K562 (cell line): ENCODE data around the gene NECTIN4. TPM values are rescaled to one million over a fixed set of nuclear protein-coding genes. Genes with fewer than 3 reads are reported as not detected.

Experiments used
- BDP1 ChIP-seq: IDR thresholded peaks from 3 replicates; pipeline ENCODE4 v1.6.1; 2011; ENCODE audit not compliant: insufficient read length, insufficient read depth
- CBX1 ChIP-seq: sonication (generic); IDR thresholded peaks from 2 replicates; pipeline ENCODE4 v1.6.1; 2016; ENCODE audit warnings: antibody characterized with exemption, low read depth, mild to moderate bottlenecking
- CBX3 ChIP-seq, 2 experiments: IDR thresholded peaks; 1 replicate in 1 of 2; 2 replicates in 1 of 2; pipeline ENCODE4 v1.6.1; 2012; ENCODE audit warnings: inconsistent platforms in 2 of 2, low read length in 2 of 2, borderline replicate concordance in 1 of 2, control low read depth in 1 of 2
- ELF4 ChIP-seq: fragments of 450-650 bp; formaldehyde crosslinking; IDR thresholded peaks from 2 replicates; pipeline ENCODE4 v1.4.0; 2022; ENCODE audit warnings: missing genetic modification characterization
- HDAC6 ChIP-seq: IDR thresholded peaks from 2 replicates; pipeline ENCODE4 v1.6.1; 2012; ENCODE audit warnings: low read depth, mild to moderate bottlenecking, control low read depth, inconsistent platforms, low read length, moderate library complexity
- HNRNPK ChIP-seq: fragments of 200-400 bp; formaldehyde crosslinking; IDR thresholded peaks from one replicate; pipeline ENCODE4 v1.6.1; 2018; ENCODE audit warnings: mild to moderate bottlenecking, low read depth, low read length; ENCODE audit not compliant: poor library complexity, severe bottlenecking
- LEF1 ChIP-seq: fragments of 450-650 bp; IDR thresholded peaks from 2 replicates; pipeline ENCODE4 v1.6.1; 2016; ENCODE audit warnings: mild to moderate bottlenecking
- MAZ ChIP-seq, 2 experiments: fragments of 450-650 bp in 1 of 2; sonication (generic) in 1 of 2; formaldehyde crosslinking; IDR thresholded peaks in 1 of 2; conservative IDR thresholded peaks in 1 of 2; 2 replicates each; pipeline versions ENCODE4 v1.4.0 to v1.5.0; 2020; ENCODE audit warnings: mild to moderate bottlenecking in 1 of 2, missing genetic modification reagents in 1 of 2
- NCOR1 ChIP-seq: fragments of 450-650 bp; IDR thresholded peaks from 2 replicates; pipeline ENCODE4 v1.6.1; 2016; ENCODE audit warnings: mild to moderate bottlenecking, moderate library complexity
- PML ChIP-seq: IDR thresholded peaks from 2 replicates; pipeline ENCODE4 v1.6.1; 2012; ENCODE audit warnings: low read length, inconsistent platforms
- POLR2A ChIP-seq: fragments of 450-650 bp; conservative IDR thresholded peaks from 2 replicates; pipeline ENCODE4 v1.6.1; 2016
- SNIP1 ChIP-seq: fragments of 450-650 bp; IDR thresholded peaks from 2 replicates; pipeline ENCODE4 v1.7.1; 2017; ENCODE audit warnings: low read depth, mild to moderate bottlenecking
- TBP ChIP-seq: optimal IDR thresholded peaks from 2 replicates; pipeline ENCODE3; 2011; ENCODE audit warnings: low read depth, low read length, improper control_type of control experiment
- TCF7L2 ChIP-seq: fragments of 150-350 bp; IDR thresholded peaks from 2 replicates; pipeline ENCODE4 v1.6.1; 2016; ENCODE audit warnings: low read depth, mild to moderate bottlenecking, low read length, moderate library complexity
- ZEB2 ChIP-seq: fragments of 450-650 bp; IDR thresholded peaks from 2 replicates; pipeline ENCODE4 v1.6.1; 2016
- ZNF146 ChIP-seq: IDR thresholded peaks from one replicate; pipeline ENCODE4 v1.6.1; 2018; ENCODE audit warnings: missing compliant biosample characterization; ENCODE audit not compliant: unreplicated experiment
- ZNF165 ChIP-seq: fragments of 250-450 bp; sonication (Bioruptor Pico); IDR thresholded peaks from 2 replicates; pipeline ENCODE4 v1.4.0; 2020; ENCODE audit warnings: borderline replicate concordance
- ZNF253 ChIP-seq: fragments of 250-450 bp; sonication (Bioruptor Pico); conservative IDR thresholded peaks from 2 replicates; pipeline ENCODE4 v1.6.1; 2021; ENCODE audit warnings: mild to moderate bottlenecking
- ZNF408 ChIP-seq: fragments of 250-450 bp; sonication (Bioruptor Pico); IDR thresholded peaks from 2 replicates; pipeline ENCODE4 v1.4.0; 2020; ENCODE audit warnings: low read depth, mild to moderate bottlenecking, moderate library complexity
- ZNF57 ChIP-seq: fragments of 450-650 bp; formaldehyde crosslinking; IDR thresholded peaks from 2 replicates; pipeline ENCODE4 v1.4.0; 2020; ENCODE audit warnings: mild to moderate bottlenecking, moderate library complexity
- ZNF584 ChIP-seq: fragments of 200-800 bp; sonication (Bioruptor generic); IDR thresholded peaks from 2 replicates; pipeline ENCODE4 v1.6.1; 2016; ENCODE audit warnings: low read depth, mild to moderate bottlenecking, missing genetic modification characterization, missing compliant biosample characterization
- ZNF589 ChIP-seq: fragments of 200-800 bp; sonication (Bioruptor generic); IDR thresholded peaks from 2 replicates; pipeline ENCODE4 v1.6.1; 2016; ENCODE audit warnings: low read depth, missing genetic modification characterization, missing compliant biosample characterization
- ZNF77 ChIP-seq: fragments of 250-450 bp; sonication (Bioruptor Pico); IDR thresholded peaks from 2 replicates; pipeline ENCODE4 v1.5.0; 2020
- polyA plus RNA-seq, 8 experiments: library from polyadenylated mRNA; depleted of rRNA in 4 of 8; stranded (reverse) in 5 of 8; unstranded in 3 of 8; fragments of >200 nt; fragmentation: Nextera tagmentation in 2 of 8; fragmentation: Illumina TruSeq in 1 of 8; extraction: Ambion mirVana in 2 of 8; extraction: Trizol in 1 of 8; gene quantifications; 2 replicates each; pipeline versions ENCODE4 v1.2.1 to v1.2.3, GENCODE V29; 2011 to 2014; ENCODE audit warnings: inconsistent platforms in 1 of 8, missing spikeins in 1 of 8
- total RNA-seq, 7 experiments: library from RNA; depleted of rRNA in 6 of 7; stranded (reverse); fragments of >200 nt in 6 of 7; fragmentation: Illumina TruSeq in 2 of 7; extraction: Trizol in 2 of 7; gene quantifications; 2 replicates each; pipeline versions ENCODE4 v1.2.1 to v1.2.3, GENCODE V29; 2011 to 2021; ENCODE audit warnings: low replicate concordance in 1 of 7
- TF ChIP-seq, protein P1 (sequence below): fragments of 450-650 bp; formaldehyde crosslinking; IDR thresholded peaks from 2 replicates; pipeline ENCODE4 v1.4.0; 2022; ENCODE audit warnings: missing genetic modification characterization
- TF ChIP-seq, protein P2 (sequence below): sonication (generic); formaldehyde crosslinking; IDR thresholded peaks from 2 replicates; pipeline ENCODE4 v1.8.0; 2022; ENCODE audit warnings: mild to moderate bottlenecking, missing genetic modification reagents, borderline replicate concordance
- TF ChIP-seq, protein P3 (sequence below): fragments of 450-650 bp; formaldehyde crosslinking; IDR thresholded peaks from 2 replicates; pipeline ENCODE4 v1.4.0; 2020; ENCODE audit warnings: mild to moderate bottlenecking, moderate library complexity
- TF ChIP-seq, protein P4 (sequence below): fragments of 250-450 bp; sonication (Bioruptor Pico); IDR thresholded peaks from 2 replicates; pipeline ENCODE4 v1.5.0; 2021

Gene NECTIN4
- total and polyA plus RNA-seq, 9 of the 15 experiments (the other 6 are each of a cell fraction or from before 2014, with no cell fraction given), result 0.01 to 0.09 TPM; not detected in 7

DNA sequence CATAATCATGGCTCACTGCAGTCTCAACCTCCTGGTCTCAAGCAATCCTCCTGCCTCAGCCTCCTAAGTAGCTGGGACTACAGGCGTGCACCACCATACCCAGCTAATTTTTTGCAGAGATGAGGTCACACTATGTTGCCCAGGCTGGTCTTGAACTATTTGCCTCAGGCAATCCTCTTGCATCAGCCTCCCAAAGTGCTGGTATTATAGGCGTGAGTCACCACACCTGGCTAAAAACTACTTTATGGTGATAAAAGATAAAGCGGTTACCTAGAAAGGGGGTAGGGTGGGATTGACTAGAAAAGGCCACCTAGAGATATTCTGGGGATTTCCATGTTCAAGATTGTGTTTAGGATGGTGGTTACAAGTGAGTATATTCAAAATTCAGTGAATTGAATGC, 55.6 kb downstream of the NECTIN4 start (continued):
- TF ChIP-seq, protein P1, sequence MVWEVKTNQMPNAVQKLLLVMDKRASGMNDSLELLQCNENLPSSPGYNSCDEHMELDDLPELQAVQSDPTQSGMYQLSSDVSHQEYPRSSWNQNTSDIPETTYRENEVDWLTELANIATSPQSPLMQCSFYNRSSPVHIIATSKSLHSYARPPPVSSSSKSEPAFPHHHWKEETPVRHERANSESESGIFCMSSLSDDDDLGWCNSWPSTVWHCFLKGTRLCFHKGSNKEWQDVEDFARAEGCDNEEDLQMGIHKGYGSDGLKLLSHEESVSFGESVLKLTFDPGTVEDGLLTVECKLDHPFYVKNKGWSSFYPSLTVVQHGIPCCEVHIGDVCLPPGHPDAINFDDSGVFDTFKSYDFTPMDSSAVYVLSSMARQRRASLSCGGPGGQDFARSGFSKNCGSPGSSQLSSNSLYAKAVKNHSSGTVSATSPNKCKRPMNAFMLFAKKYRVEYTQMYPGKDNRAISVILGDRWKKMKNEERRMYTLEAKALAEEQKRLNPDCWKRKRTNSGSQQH (CRISPR knock-in tag), result no peak
- TF ChIP-seq CBX3 (IDR thresholded peaks at IDR 0.05; ENCODE audit: borderline replicate concordance in 1 of 2, low read length in 2 of 2) (no peak), PML (no peak), TBP (no peak), ZNF146 (CRISPR knock-in tag) (no peak), ZNF584 (CRISPR knock-in tag) (no peak), ZNF253 (CRISPR knock-in tag) (no peak), ZEB2 (peak; percentile 77), ELF4 (CRISPR knock-in tag) (no peak), LEF1 (no peak), TCF7L2 (no peak), ZNF77 (CRISPR knock-in tag) (no peak), SNIP1 (no peak), NCOR1 (no peak), ZNF165 (no peak), ZNF589 (CRISPR knock-in tag) (no peak), CBX1 (no peak), HNRNPK (no peak), ZNF408 (CRISPR knock-in tag) (no peak), ZNF57 (no peak), MAZ (CRISPR knock-in tag; conservative IDR thresholded peaks at IDR 0.05 in 1 of 2, IDR thresholded peaks at IDR 0.05 in 1 of 2) (no peak), BDP1 (no peak), HDAC6 (no peak), POLR2A (no peak)
- TF ChIP-seq, protein P2, sequence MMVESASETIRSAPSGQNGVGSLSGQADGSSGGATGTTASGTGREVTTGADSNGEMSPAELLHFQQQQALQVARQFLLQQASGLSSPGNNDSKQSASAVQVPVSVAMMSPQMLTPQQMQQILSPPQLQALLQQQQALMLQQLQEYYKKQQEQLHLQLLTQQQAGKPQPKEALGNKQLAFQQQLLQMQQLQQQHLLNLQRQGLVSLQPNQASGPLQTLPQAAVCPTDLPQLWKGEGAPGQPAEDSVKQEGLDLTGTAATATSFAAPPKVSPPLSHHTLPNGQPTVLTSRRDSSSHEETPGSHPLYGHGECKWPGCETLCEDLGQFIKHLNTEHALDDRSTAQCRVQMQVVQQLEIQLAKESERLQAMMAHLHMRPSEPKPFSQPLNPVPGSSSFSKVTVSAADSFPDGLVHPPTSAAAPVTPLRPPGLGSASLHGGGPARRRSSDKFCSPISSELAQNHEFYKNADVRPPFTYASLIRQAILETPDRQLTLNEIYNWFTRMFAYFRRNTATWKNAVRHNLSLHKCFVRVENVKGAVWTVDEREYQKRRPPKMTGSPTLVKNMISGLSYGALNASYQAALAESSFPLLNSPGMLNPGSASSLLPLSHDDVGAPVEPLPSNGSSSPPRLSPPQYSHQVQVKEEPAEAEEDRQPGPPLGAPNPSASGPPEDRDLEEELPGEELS, result no peak
- TF ChIP-seq, protein P3, sequence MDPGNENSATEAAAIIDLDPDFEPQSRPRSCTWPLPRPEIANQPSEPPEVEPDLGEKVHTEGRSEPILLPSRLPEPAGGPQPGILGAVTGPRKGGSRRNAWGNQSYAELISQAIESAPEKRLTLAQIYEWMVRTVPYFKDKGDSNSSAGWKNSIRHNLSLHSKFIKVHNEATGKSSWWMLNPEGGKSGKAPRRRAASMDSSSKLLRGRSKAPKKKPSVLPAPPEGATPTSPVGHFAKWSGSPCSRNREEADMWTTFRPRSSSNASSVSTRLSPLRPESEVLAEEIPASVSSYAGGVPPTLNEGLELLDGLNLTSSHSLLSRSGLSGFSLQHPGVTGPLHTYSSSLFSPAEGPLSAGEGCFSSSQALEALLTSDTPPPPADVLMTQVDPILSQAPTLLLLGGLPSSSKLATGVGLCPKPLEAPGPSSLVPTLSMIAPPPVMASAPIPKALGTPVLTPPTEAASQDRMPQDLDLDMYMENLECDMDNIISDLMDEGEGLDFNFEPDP (CRISPR knock-in tag), result no peak
- TF ChIP-seq, protein P4, sequence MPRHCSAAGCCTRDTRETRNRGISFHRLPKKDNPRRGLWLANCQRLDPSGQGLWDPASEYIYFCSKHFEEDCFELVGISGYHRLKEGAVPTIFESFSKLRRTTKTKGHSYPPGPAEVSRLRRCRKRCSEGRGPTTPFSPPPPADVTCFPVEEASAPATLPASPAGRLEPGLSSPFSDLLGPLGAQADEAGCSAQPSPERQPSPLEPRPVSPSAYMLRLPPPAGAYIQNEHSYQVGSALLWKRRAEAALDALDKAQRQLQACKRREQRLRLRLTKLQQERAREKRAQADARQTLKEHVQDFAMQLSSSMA (CRISPR knock-in tag), result no peak
